ENCODE results near the gene CMIP. TPM values are rescaled to one million over a fixed set of nuclear protein-coding genes. Genes with fewer than 3 reads are reported as not detected.

The CMIP gene
- total and polyA plus RNA-seq, 10 of the 15 experiments (the other 5 are each of a cell fraction or from before 2014, with no cell fraction given): 1.2 to 43.2 (median 4.4) TPM

DNA sequence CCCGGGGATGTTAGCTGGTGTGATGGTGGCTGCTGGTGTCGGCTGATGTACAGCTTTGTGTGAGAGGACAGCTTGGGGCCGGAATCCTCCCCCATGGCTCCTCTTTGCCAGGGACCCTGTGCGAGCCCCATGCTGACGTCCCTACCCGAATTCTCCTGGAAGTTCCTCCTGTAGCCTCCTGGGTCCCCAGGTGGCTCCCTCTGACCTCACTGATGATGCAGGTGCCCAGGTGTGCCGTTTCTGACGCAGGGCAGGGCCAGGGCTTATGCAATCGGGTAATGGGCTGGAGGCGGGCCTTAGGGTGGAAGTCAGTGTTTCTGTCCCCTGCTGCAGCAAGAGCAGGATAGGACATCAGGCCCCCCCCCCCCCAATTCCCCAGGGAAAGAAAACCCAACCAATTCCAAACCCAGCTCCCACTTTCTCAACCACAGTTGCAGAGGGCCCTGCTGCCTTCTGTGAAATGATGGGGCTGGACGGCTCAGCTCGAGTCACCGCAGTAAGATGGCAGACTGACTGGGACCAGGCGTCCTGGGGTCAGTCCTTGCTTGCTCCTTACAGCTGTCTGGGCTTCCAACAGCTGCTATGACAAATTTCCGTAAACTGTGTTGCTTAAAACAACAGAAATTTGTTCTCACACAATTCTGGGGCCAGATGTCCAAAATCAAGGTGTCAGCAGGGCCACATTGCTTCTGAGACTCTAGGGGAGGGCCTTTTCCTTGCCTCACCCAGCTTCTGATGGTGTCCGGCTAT lies 195.5 kb downstream of the CMIP start:
- ChIA-PET SMC1A (ENCODE audit: uncharacterized antibody, unreplicated experiment) (no interaction called here), CTCF (no interaction called here), POLR2A (no interaction called here), RAD21 (ENCODE audit: unreplicated experiment) (interaction anchor here (1.0 kb wide), 1 partner anchor 176 kb away, joined by 3 read pairs; no protein-coding TSS in a partner anchor)
- WGBS (ENCODE audit: insufficient coverage, insufficient replicate concordance, low lambda C conversion rate, missing lambda C conversion rate): 92% methylated on average over 15 of the region's 16 CpGs
- BruUV-seq (replicated peaks): no TSS peak
- peaks cover 3% of the 10 kb centered on the region; the same call in 1 of the 2 replicates for H4K20me1 ChIP-seq (ENCODE audit: control insufficient read depth, insufficient read depth)
- FAIRE-seq: no peak
- H3K27me3 ChIP-seq (replicated peaks in 1 of 2; ENCODE audit: control insufficient read depth in 2 of 2, insufficient read depth in 2 of 2, low read length in 1 of 2): no peaks in the 10 kb centered on the region
- intact Hi-C loops (cut with micrococcal nuclease; ENCODE audit: unreplicated experiment) (no loop called here), in situ Hi-C loops (cut with MboI) (no loop called here)
- peaks cover 0 to 2% of the 10 kb centered on the region in 2 experiments; a peak in 3 of 4 replicates for H3K36me3 ChIP-seq (ENCODE audit: control insufficient read depth in 2 of 2, insufficient read depth in 2 of 2, low read length in 1 of 2)
- no peak overlapping the region for H2AFZ ChIP-seq (ENCODE audit: control insufficient read depth, low read depth, low read length)
- H3K27ac ChIP-seq (ENCODE audit: control insufficient read depth, insufficient read depth): no peak overlapping the region
- no peak overlapping the region for H3K4me2 ChIP-seq (ENCODE audit: control insufficient read depth, insufficient read depth)
- H3K4me1 ChIP-seq (ENCODE audit: control insufficient read depth, insufficient read depth, low read length): no peaks in the 10 kb centered on the region
- no peaks in the 10 kb centered on the region for H3K9me3 ChIP-seq (replicated peaks; ENCODE audit: control insufficient read depth, insufficient read depth, low read length)
- no peaks in the 10 kb centered on the region for H3K79me2 ChIP-seq (ENCODE audit: control insufficient read depth, insufficient read depth, low read length)
- no peak overlapping the region for H3K4me3 ChIP-seq
- H3K9ac ChIP-seq (ENCODE audit: control insufficient read depth, insufficient read depth, low read length): no peak overlapping the region
- no peak for ATAC-seq
- no peak for DNase-seq (ENCODE audit: low read depth, low spot score)
- TF ChIP-seq SUZ12 (IDR thresholded peaks at IDR 0.05; ENCODE audit: unreplicated experiment) (no peak), SP1 (IDR thresholded peaks at IDR 0.05; ENCODE audit: low read depth, low read length) (no peak), SMAD5 (IDR thresholded peaks at IDR 0.05; ENCODE audit: low read depth) (no peak), BRCA1 (IDR thresholded peaks at IDR 0.05; ENCODE audit: low read depth, low read length) (no peak), POLR2AphosphoS2 (IDR thresholded peaks at IDR 0.05; ENCODE audit: low read depth, low read length) (no peak), BCL11A (IDR thresholded peaks at IDR 0.05; ENCODE audit: low read depth, low read length) (no peak), SMAD1 (IDR thresholded peaks at IDR 0.05; ENCODE audit: low read depth, partially characterized antibody) (no peak), NFYA (IDR thresholded peaks at IDR 0.05; ENCODE audit: borderline replicate concordance, low read depth, low read length) (no peak), TCF7 (IDR thresholded peaks at IDR 0.05; ENCODE audit: borderline replicate concordance) (no peak), CHD2 (IDR thresholded peaks at IDR 0.05; ENCODE audit: borderline replicate concordance, low read depth, low read length) (no peak), MTA2 (IDR thresholded peaks at IDR 0.05; ENCODE audit: low read depth) (no peak), SRF (IDR thresholded peaks at IDR 0.05; ENCODE audit: low read depth in 2 of 2, low read length in 2 of 2) (no peak), WRNIP1 (IDR thresholded peaks at IDR 0.05; ENCODE audit: borderline replicate concordance, low read depth, low read length) (no peak), TCF3 (IDR thresholded peaks at IDR 0.05; ENCODE audit: borderline replicate concordance, insufficient read depth, low read depth, low read length) (no peak)
- TF ChIP-seq, protein P1, sequence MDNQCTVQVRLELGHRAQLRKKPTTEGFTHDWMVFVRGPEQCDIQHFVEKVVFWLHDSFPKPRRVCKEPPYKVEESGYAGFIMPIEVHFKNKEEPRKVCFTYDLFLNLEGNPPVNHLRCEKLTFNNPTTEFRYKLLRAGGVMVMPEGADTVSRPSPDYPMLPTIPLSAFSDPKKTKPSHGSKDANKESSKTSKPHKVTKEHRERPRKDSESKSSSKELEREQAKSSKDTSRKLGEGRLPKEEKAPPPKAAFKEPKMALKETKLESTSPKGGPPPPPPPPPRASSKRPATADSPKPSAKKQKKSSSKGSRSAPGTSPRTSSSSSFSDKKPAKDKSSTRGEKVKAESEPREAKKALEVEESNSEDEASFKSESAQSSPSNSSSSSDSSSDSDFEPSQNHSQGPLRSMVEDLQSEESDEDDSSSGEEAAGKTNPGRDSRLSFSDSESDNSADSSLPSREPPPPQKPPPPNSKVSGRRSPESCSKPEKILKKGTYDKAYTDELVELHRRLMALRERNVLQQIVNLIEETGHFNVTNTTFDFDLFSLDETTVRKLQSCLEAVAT (IDR thresholded peaks at IDR 0.05): no peak
- TF ChIP-seq, protein P2, sequence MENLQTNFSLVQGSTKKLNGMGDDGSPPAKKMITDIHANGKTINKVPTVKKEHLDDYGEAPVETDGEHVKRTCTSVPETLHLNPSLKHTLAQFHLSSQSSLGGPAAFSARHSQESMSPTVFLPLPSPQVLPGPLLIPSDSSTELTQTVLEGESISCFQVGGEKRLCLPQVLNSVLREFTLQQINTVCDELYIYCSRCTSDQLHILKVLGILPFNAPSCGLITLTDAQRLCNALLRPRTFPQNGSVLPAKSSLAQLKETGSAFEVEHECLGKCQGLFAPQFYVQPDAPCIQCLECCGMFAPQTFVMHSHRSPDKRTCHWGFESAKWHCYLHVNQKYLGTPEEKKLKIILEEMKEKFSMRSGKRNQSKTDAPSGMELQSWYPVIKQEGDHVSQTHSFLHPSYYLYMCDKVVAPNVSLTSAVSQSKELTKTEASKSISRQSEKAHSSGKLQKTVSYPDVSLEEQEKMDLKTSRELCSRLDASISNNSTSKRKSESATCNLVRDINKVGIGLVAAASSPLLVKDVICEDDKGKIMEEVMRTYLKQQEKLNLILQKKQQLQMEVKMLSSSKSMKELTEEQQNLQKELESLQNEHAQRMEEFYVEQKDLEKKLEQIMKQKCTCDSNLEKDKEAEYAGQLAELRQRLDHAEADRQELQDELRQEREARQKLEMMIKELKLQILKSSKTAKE (IDR thresholded peaks at IDR 0.05; ENCODE audit: low read depth, poor library complexity, severe bottlenecking): no peak

All from GM12878 (cell line).